HG02763 (cell line): Measurements from ENCODE around the gene PC.

Experiments
- ATAC-seq: cut with Tn5 transposase; IDR thresholded peaks from one replicate; pipeline ENCODE4 v1.9.1; 2021; ENCODE audit warnings: mild to moderate bottlenecking, moderate library complexity; ENCODE audit not compliant: unreplicated experiment

The PC gene

GRCh38 chr11:66886671-66887221 is 71.4 kb downstream of the PC start:
- no peak for ATAC-seq

- no peak for ATAC-seq
These were observed 72.2 kb downstream of the PC start for GRCh38 chr11:66885950-66886440.

- no peak for ATAC-seq
These were observed 72.7 kb downstream of the PC start for GRCh38 chr11:66885469-66885868.

- ATAC-seq = no peak
These were observed 73.7 kb downstream of the PC start for GRCh38 chr11:66884443-66884842.

- ATAC-seq = no peak
These were observed 74.9 kb downstream of the PC start for GRCh38 chr11:66883016-66883965.

GRCh38 chr11:66882561-66883015 is 75.6 kb downstream of the PC start:
- ATAC-seq = no peak

GRCh38 chr11:66881927-66882452 is 76.2 kb downstream of the PC start:
- no peak for ATAC-seq

GRCh38 chr11:66881451-66881835 is 76.7 kb downstream of the PC start:
- ATAC-seq = no peak

GRCh38 chr11:66880496-66881450 is 77.4 kb downstream of the PC start:
- no peak for ATAC-seq

- ATAC-seq = no peak
These were observed 78.2 kb downstream of the PC start for GRCh38 chr11:66879999-66880398.

- ATAC-seq = no peak
These were observed 78.6 kb downstream of the PC start for GRCh38 chr11:66879583-66879982.

- ATAC-seq = no peak
These were observed 79.2 kb downstream of the PC start for GRCh38 chr11:66879000-66879399.

GRCh38 chr11:66878474-66878873 is 79.7 kb downstream of the PC start:
- no peak for ATAC-seq

- ATAC-seq = no peak
These were observed 80.4 kb downstream of the PC start for GRCh38 chr11:66877588-66878385.

GRCh38 chr11:66875378-66875777 is 82.8 kb downstream of the PC start:
- ATAC-seq = no peak

- no peak for ATAC-seq
These were observed 84.0 kb downstream of the PC start for GRCh38 chr11:66874232-66874631.

- no peak for ATAC-seq
These were observed 86.7 kb downstream of the PC start for GRCh38 chr11:66871521-66871901.

GRCh38 chr11:66870616-66871520 is 87.3 kb downstream of the PC start:
- no peak for ATAC-seq

GRCh38 chr11:66870131-66870530 is 88.1 kb downstream of the PC start:
- no peak for ATAC-seq
